Fibroblast of skin of abdomen (primary cell): Measurements from ENCODE around the gene ATP6V1B1.
A peak's percentile ranks its signal among the peaks of the same experiment; 100 is the strongest.

Experiments
- DNase-seq: peaks from one replicate; pipeline ENCODE4 v3.0.0-alpha.2; 2013

Gene ATP6V1B1

DNA sequence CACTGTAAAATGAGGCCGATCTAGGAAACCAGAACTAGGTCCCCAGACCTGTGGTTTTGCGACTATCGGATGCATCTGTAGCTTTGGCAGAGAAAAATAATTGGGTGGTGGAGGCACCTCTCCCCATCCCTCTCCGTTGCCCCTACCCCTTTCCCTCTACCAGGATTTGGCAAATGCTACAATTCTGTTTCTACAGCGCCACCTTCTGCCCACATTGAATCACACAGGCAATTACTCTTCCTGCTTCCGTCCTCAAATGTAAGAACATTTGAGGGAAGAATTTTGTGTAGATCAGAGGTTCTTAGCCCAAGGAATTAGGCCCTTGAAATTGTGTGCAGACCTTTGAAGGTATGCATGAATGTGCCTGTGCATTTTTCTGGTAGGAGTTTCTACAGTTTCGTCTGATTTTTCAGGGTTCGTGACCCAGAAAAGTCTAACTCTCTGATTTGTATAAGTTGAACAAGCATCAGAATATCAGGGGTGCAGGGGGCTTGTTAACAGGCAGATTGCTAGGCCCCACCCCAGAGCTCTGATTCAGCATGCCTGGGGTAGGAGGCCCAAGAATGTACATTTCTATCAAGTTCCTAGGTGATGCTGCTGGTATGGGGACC is 11.2 kb downstream of the ATP6V1B1 start:
- DNase-seq, result peak; percentile 37

DNA sequence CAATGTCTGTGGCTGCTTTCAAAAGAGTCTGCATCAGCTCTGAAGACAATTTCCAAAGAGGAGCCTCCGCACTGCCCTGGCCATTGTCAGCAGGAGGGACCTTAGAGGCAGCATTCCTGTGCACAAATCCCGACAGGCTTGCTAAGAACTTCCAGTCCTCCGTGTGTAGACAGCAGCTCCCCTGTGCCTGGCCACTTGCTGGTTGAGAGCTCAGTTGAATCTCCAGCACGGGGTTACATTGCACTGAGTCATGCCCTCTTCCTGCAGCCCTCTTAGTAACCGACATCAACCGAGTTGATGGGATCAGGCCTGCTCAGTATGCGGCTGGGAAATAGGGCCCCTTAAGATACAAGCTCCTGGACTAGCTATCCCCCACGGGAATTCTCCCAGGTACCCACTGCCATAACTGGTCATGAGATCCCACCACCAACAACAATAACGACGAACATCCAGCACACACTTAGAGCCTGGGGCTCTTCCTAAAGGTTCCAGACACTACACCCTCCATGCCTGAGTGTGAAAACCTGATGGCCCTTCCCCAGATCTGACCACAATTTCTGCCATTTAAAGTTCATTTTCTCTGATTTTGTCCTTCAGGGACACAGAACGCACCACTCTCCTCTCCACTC is 12.0 kb downstream of the ATP6V1B1 start:
- peak; percentile 52 for DNase-seq

DNA sequence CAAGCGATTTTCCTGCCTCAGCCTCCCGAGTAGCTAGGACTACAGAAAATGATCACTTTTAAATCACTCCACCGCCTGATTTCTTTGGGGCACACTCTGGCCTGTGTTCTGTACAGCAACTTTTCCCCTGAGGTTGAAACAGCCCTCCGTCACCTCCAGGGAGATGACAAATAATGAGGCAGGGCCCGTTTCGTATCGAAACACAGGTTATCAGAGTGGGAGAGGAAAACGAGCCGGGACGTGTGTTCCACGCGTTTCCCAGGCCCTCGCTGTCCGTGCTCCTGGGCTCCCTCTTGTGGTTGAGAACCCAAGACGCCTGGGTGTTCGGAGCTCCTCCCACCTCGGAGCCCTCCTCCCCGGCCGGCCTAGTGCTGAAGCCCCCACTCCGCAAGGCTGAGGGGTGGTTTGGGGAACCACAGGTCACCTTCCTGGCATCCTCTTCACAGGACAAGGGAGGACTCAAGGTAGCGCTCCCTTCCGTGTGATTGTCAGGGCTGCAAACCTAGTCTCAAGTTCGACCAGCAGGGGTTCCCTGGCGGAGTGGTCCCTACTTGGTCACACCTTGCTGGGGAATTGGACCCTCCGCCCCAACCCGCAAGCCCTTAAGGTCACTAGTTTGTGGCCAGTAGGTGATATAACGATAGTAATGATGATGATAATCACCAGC is 12.8 kb downstream of the ATP6V1B1 start:
- DNase-seq, result peak; percentile 63

DNA sequence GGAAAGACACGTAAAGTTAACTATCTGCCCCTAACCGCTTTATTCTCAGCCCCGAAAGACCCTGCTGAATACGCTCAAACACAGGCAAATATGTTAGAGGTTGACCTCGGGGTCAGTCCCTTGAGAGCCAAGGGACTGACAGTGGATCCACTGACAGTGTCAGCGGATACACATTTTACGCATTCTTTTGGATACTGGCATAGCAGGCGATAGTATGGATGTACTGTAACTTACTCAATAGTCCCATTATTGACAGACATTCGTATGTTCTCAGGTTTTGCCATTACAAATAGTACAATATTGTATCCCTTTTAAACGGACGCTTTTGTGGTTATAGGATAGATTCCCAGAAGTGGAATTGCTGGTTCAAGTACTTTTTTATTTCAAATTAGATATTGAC is 13.4 kb downstream of the ATP6V1B1 start:
- DNase-seq, result no peak

DNA sequence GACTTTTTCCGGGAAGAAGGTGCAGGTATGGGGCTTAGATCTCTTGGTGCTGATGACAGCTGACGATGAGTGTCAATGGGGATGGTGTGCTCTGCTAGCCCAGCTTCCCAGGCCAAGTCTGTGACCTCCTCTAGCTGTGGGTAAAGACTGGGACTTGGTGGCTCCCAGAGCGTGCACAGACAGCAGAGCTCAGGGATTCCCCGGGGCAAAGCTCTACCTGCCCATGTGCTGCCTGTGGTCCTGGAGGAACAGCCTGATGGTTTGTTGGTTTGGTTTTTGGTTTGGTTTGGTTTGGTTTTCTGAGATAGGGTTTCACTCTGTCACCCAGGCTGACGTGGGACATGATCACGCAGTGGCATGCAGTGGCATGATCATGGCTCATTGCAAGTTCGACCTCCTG is 19.2 kb downstream of the ATP6V1B1 start:
- no peak for DNase-seq

DNA sequence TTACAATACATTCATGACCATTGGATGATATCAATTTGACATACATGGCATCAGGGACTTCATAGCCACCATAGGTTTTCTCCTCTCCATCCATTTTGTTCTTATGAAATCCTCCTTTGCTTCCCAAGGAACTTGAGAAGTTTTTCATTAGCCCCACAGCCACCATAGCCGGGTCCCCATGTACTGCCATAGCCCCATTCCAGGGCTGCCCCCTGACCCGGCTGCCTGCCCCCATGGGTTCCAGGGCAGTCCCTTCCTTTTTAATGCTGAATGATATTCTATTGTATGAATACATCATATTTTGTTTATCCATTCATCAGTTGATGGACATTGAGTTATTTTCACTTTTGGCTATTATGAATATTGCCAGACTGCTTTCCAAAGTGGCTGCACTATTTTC is 20.4 kb downstream of the ATP6V1B1 start:
- DNase-seq, result no peak

DNA sequence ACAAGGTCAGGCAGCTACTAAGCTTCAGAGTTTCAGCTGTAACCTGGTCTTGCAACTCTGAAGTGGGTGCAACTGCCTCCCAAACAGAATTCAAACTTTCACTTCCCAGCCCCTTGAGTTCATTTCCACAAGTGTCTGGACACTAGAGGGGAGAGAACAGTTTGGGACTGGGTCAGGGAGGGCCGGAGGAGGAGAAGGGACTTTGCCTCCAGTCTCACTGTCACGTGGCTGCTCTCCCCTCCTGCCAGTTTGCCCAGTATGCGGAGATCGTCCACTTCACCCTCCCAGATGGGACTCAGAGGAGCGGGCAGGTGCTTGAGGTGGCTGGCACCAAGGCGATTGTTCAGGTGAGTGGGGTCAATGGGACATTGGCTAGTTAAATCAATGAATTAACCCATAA is 22.1 kb downstream of the ATP6V1B1 start:
- no peak for DNase-seq

DNA sequence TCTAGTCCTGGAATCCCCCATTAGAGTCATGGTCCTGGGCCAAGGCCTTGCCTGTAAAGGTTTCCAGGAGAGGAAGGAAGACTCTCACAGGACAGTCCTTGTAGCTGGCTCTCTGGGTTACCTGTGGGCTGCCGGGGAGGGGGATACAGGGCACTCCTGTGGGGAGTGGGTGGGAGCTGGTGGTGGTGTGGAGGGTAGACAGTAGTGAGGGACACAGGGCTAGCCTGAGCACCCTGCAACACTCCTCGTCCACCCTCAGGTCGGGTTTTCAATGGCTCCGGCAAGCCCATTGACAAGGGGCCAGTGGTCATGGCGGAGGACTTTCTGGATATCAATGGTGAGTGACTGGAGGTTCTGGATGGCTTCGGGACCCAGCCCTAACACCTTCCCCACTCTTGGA is 23.1 kb downstream of the ATP6V1B1 start:
- DNase-seq, result no peak

DNA sequence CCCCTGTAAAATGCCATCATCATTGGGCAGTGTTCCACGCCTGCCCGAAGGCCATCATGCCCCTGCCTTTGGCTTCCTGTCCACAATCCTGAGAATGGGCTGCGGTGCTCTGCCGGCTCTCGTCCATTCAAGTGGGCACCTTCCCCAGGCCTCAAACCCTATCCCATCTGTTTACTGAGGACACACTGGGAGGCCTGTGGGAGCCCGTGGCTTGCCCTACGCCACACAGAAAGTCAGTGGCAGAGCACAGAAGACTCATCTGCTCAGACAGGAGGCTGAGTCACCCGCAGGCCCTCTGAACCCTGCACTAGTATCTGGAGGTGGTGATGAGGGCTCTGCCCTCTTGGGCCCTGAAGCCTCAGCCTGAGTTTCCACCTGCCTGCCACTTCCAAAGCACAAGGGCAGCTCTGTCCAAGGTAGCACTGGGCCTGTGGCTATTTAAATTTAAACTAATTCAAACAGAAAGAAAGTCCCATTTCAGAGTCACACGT is 23.6 kb downstream of the ATP6V1B1 start:
- DNase-seq, result no peak

DNA sequence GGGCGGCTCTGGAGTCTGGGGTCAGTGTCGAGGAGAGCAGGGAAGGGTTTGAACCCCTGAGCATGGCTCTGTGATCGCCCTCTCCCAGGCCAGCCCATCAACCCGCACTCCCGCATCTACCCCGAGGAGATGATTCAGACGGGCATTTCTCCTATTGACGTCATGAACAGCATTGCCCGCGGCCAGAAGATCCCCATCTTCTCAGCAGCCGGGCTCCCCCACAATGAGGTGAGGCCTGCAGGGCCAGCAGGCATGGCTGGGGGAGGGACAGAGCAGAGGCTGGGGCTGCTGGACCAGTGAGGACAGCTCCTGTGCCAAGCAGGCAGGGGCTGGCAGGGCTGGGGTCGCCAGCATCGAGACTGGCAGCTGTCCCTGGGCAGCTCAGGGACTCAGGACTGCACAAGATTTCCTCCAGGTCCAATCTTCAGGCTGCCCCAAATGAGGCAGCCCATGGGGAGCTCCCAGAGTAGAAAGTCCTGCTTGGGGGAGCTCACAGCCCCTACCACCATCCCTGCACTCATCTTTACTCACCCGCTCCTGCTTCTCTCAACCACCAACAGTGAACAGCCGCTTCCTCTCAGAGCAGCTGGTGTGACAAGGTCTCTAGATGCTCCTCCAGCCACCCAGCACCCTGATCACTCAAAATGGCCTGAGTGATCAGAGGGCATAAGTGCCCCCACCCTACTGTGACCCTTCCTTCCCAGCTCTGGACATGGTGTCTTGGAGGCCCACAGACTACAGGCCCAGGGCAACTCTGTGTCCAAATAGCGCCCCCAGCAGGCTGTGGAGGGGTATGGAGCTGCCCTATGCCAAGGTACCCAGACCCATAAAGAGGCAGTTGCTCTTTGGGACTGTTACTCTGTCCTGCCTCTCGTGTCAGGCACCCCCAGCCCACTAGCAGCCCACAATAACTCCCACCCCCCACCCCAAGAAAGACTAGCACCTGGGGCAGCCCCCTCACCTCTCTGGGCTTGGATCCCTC is 24.4 kb downstream of the ATP6V1B1 start:
- no peak for DNase-seq

DNA sequence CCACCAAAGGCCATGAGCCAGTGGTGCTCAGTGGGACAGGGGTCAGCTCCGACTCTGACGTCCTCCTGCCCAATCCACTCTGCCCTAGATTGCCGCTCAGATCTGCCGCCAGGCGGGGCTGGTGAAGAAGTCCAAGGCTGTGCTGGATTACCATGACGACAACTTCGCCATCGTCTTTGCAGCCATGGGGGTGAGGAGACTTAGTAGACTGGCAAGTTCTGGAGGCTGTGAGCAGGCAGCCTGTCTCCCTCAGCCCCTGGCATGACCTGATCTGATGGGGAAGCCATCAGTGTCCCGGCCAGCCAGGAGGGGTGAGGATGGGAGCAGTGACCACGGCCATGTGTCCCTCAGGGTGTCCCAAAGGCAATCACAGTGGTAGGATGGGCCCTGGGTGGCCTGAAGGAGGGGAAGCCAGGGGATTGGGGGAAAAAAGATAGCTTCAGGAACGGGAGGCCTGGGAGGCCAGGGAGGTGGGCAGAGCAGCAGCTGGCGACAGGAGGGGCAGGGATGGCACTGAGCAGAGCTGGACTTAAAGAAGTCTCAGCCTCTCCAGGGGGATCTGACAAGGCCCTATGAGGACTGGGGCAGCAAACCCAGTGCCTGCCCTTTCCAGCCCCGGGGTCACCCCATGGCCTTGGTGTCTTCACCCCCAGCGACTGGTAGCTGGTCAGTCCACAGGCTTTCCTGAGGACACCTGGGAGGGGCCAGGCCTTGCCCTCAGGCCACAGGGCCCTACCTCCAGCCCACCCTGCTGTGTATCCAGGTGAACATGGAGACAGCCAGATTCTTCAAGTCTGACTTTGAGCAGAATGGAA is 25.3 kb downstream of the ATP6V1B1 start:
- no peak for DNase-seq

DNA sequence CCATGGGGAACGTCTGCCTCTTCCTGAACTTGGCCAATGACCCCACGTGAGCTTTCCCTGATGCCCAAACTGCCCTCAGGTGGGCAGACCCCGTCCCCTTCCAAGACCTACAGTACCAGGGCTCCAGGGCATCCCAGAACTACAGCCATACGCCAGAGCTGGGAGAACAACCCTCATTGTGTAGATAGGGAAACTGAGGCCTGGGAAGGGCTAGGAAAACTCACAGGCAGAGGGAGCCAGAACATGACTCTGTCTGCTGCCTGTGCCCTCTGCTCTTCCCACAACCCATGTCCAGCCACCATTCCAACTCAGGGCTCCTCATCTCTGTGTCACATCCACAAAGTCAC is 25.9 kb downstream of the ATP6V1B1 start:
- no peak for DNase-seq

DNA sequence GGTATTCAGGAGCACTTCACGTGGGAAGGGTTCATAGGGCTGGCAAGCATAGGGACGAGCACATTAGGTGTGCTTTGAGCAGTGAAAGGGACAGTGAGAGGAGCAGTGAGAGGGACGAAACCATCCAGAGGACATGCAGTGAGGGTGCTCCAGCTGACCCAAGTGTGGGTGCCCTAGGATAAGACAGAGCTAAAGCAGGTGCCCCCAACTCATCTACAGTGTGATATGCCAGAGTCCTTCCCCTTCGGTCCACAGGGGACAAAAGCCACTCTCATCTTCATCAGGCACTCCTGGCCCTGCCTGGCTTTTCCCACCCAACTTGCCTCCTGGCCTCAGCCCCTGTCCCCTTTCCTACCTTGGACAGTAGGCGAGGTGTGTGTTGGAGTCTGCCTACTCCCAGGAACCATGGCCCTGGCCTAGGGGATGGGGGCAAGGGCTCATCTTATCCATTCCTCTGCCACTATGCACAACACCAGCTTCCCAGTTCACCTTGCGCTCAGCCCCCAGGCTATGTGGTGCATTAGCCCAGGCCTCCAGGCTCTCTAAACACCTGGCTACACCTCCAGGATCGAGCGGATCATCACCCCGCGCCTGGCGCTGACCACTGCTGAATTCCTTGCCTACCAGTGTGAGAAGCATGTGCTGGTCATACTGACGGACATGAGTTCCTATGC is 26.6 kb downstream of the ATP6V1B1 start:
- no peak for DNase-seq

DNA sequence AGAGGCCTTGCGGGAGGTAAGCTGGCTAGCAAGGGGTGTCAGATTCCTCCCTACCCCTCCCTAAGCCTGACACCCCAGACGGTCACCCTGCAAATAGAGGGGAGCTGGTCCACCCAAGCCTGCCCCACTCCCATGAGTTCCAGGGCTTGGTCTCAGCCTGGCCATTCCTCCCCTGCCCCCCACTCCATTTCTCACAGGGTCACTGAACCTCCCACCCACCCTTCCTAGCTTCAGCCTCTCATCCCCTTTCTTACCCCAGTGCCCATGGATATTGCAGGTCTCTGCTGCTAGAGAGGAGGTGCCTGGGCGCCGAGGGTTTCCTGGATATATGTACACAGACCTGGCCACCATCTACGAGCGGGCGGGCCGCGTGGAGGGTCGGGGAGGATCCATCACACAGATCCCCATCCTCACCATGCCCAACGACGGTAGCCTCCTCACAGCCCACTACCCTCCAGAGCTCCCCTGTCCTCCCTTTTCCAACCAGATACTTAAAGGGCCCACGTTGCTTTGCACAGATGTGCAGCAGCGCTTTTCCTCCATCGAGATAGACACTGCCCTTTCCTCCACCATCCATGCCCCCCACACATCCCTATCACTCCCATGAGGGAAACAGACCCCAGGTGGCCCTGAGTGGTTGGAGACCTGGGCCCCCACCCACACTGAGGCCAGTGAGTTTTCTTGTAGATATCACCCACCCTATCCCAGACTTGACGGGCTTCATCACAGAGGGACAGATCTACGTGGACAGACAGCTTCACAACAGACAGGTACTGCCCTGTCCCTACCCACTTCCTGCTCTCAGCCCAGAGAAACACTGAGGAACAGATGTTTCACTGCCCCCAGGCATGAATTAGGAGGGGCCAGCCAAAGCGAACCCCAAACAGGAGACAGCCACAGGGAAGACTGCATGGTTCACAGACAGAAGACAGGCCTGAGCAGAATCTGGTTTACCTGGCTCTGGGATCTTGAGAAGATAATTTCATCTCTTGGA is 27.5 kb downstream of the ATP6V1B1 start:
- no peak for DNase-seq

DNA sequence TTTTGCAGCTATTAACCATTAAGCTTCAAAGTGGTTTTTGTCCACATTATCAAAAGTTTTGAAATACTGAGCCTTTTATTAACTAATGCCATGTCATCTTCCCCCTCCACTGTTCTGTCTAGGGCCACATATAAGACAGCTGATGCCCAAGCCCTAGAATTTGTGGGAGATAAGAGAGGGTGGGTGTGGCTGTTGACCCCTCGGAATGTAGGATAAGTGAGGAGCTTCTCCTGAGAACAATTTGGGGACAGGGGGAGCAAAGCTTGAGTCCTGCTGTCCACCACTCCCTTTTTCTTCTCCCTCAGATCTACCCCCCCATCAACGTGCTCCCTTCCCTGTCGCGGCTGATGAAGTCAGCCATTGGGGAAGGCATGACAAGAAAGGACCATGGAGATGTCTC is 28.4 kb downstream of the ATP6V1B1 start:
- DNase-seq, result no peak

DNA sequence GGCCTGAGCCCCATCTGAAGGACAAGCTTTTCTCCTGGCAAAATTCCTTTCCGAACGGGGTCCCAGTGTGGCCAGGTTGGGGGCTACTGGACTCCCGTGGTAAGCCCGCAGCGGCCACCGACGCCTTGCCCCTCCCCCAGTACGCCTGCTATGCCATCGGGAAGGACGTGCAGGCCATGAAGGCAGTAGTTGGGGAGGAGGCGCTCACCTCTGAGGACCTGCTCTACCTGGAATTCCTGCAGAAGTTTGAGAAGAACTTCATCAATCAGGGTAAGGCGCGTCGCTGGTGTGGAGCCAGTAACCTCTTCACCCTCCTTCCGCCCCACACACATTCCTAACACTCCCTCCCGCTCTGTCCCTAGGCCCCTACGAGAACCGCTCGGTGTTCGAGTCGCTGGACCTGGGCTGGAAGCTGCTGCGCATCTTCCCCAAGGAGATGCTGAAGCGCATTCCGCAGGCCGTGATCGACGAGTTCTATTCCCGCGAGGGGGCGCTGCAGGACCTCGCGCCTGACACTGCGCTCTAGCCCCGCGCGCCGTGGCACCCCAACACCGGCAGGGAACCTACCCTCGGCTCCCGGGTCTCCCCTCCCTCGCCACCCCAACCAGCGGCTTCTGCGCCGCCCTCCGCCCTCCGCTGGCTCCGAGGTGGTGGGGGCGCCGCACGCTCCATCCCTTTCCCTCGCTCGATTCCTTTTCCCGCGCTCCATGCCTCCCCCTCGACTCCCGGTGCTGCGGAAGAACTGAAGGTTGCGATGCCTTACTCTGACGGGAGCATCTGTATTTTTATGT is 29.1 kb downstream of the ATP6V1B1 start:
- peak; percentile 53 for DNase-seq

DNA sequence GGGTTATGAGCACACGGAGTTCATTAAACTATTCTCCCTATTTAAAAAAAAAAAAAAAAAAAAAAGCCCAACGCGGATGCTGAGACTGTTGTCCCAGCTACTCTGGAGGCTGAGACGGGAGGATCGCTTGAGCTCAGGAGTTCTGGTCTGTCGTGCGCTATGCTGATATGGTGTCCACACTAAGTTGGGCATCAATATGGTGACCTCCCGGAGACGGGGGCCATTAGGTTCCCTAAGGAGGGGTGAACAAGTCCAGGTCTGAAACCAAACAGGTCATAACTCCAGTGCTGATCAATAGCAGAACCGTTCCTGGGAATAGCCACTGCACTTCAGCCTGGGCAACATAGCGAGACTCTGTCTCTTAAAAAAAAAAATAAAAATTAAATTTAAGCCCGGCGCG is 29.8 kb downstream of the ATP6V1B1 start:
- DNase-seq, result no peak

DNA sequence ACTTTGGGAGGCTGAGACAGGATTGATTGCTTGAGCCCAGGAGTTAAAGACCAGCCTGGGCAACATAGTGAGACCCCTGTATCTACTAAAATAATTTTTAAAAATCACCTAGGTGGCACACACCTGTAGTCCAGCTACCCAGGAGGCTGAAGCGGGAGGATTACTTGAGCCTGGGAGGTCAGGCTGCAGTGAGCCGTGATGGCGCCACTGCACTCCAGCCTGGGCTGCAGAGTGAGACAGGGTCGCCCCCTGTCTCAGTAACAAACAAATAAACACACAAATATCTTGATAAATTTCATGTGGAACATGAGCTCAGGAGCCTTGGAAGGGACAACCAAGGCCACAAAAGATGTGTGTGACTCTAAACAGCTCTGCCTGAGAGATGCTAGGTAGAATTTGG is 31.0 kb downstream of the ATP6V1B1 start:
- no peak for DNase-seq

DNA sequence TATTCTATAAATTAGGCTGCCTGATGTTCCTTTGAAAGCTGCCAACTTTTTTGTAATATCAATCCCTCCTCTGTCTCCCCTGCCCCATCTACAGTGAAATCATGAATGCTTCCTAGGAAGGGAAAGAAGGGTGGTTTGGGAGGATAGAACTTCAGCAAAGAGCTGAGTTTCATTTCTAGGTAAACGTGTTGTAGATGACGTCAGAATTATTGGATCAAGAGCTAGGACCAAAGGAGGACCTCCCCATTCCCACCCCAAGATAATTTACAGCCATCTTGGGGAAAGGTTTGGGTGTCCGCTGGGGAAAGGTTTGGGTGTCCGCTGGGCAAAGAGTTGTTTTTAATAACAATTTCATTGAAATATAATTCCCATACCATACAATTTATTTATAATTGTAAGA is 31.5 kb downstream of the ATP6V1B1 start:
- DNase-seq, result no peak
